ENCODE measurements around the gene USB1. TPM values are rescaled to one million over a fixed set of nuclear protein-coding genes. Genes with fewer than 3 reads are reported as not detected.
A peak's percentile ranks its signal among the peaks of the same experiment; 100 is the strongest.

USB1 gene
- total RNA-seq, 1 experiment from 2014 or later: 74.4 TPM

DNA sequence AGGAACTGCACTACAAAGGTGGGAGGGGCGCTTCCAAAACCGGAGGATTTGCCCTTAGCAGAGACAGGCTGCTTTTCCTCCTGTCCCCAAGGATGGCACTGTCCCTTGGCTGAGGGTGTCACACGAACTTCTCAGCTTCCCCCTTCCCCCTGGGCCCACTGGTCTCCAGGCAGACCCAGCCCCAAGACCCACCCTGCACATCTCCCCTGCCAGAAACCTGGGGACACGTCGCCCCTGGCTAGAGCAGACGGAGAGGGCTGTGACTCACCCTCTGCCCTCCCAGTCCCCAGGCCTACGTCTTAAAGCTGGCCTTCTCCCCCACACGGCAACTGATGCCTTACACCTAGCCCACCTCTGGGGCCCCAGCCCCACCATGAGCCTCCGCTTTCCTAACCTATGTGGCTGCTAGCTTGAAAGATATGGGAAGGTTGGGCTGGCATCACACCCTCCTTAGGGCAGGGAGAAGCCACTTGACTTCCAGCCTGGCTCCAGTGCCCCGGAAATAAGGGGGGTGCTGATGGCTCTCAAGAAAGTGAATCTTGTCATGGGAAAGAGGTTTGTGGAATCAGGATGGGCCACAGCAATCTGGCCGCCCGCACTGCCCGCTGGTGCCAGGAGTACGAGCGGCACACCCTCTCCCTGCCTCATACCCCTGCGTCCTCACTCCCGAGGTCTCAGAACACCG lies 5.3 kb upstream of the USB1 start:
- DNase-seq (ENCODE audit: low read depth): no peak

DNA sequence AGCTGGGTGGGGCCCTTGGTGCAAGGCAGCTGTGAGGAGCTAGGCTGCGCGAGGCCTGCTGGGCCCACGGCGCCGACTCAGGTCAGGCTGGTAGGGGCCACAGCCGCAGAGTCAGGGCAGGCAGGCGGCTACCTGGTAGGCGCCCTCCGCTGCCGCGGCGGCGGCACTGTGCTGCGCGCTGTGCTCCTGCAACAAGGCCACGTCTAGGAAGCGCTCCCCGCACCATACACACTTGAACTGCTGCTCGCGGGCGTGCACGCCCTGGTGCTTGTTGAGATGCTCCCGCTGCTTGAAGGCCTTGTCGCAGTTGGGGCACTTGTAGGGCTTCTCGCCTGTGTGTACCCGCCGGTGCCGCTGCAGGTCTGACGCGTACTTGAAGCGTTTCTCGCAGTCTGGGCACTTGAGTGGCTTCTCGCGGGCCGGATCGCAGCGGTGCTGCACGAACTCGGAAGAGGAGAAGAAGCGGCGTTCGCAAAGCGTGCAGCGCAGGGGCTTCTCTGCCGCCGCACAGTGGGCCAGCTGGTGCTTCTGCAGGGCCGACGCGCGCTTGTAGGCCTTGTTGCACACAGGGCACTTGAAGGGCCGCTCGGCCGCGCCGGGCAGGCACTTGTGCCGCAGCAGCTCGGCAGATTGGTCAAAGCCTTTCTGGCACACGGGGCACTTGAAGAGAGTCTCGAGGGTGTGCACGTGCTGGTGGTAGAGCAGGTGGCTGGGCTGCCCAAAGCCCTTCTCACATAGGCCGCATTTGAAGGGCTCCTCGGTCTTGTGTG lies 4.6 kb upstream of the USB1 start:
- no peak for DNase-seq (ENCODE audit: low read depth)

- no peak for DNase-seq (ENCODE audit: low read depth)
Observed at GRCh38 chr16:57997176-57997527, 4.1 kb upstream of the USB1 start.

GRCh38 chr16:57997528-57998265 lies 3.5 kb upstream of the USB1 start:
- DNase-seq (ENCODE audit: low read depth): no peak

GRCh38 chr16:57998486-57998885 lies 2.7 kb upstream of the USB1 start:
- DNase-seq (ENCODE audit: low read depth): peak; percentile 25

DNA sequence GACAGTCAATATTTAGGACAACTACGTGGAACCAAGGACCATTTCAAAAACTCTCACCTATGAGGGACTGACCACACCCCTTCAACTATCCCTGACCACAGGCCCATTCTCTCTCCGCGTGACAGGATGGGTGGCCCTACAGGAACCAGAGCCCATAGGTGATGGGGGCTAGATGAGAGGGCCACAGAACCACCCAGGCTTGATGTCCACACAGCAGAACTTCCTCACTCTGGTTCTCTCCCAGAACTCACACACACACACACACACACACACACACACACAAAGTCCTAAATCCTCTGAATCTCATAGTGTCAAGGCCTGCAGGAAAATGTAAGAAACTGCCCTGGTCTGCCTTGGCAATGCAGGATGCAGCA lies 2.2 kb upstream of the USB1 start:
- no peak for DNase-seq (ENCODE audit: low read depth)

DNA sequence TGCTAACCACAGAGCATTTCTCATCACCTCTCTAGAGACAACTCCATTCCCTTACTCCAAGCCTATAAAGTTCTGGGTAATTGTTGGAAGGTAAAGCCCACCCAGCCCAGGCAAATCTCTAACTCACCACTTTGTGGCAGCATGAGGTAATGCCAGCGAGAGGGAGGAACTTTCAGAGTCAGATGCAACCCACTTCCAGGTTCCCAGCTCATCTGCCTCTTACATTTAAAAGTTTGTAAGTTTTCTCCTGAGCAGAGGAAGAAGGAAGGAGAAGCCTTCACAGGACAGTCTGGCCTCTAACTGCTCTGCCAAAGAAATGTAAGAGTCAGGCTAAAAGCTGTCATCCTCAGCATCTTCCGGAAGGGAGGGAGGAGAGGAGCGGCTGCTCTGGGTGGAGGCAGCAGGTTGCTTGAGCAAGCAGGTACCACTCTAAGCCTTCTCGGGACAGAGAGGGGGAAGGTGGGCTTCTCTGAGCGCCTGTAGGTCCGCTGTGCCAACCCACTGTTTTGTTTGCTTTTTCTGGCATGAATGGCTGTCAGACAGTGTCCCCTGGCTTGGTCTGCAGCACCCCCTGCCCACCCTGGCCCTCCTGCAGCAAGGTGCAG lies 1.7 kb upstream of the USB1 start:
- DNase-seq (ENCODE audit: low read depth): peak; percentile 41

DNA sequence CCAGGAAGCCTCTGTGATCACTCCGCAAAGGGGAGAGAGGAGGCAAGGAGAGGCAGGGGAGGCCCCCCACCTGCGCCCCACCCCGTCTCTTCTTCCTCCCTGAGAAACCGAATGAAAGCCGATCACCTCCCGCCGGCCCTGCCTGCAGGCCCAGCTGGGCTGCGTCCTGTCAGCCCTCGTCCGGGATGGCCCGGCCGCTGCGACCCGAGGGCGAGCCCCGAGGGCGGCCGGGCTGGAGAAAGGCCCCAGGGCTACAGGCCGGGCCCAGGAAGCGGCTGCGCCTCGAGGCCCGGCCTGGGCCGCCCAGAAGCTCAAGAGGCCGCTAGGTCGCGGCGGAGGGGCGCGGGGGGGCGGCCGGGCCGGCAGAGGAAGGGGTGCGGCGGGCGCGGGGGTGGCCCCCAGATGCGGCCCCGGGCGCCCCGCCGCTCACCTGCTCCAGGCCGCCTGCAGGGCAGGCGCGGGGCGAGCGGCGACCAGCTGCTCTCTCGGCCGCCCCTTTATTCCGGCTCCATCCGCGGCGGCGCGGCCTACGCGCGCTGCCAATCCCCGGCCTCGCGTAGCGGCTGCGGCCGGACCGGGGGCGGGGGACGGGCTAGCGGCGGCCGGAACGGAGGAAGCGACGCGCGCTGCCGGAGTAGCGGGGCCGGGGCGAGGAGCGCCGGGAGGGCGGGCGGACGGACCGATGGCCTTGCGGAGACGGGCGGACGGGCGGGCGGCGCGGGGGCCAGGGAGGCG lies 1.1 kb upstream of the USB1 start, which contains the start of gene ZNF319:
Gene ZNF319 (minus strand): TSS at position 702 of the 735 bp plus-strand sequence. CDS start 2,407 bp downstream, outside the sequence.
- peak; percentile 20 for DNase-seq (ENCODE audit: low read depth)

DNA sequence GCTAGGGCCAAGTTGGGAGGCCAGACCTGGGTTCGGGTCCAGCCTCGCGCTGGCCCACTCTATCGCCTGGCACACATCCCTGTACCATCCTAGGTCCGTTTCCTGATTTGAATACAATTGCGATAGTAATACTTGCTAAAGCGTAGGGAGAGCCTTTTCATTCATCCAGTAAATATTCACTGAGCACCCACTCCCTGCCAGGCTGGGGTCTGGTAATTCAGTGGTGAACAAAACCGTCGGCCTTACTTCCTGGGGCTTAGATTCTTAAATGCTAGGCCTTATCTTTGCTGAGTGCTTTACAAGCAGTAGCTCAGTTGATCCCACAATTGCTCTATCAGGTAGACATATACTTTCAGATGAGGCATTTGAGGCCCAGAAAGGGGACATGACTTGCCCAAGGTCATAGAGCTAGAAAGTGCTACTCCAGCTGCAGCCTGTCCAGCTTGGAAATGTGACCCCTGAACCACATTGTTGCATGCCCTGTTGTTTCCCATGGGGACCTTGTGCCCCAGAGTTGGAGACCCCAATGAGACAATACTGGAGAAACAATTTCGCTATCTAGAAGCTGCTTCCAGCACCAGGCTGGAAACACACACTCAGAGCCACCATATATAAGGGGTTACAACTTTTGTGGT lies 691 bp downstream of the USB1 start:
- no peak for DNase-seq (ENCODE audit: low read depth)

GRCh38 chr16:58002416-58002800 lies 1.2 kb downstream of the USB1 start:
- DNase-seq (ENCODE audit: low read depth): no peak

DNA sequence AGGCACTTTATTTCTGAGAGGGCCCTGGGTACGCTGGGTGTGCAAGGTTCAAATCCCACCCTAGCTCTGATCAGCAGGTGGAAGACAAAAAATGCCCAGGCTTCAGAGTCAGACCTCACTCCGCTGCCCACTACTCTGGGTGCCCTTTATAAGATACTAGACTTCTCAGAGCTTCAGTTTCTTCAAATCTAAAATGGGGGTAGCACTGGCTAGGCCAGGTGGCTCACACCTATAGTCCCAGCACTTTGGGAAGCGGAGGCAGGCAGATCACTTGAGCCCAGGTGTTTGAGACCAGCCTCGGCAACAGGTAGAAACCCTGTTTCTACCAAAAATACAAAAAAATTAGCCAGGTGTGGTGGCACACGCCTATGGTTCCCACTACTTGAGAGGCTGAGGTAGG lies 1.7 kb downstream of the USB1 start:
- no peak for DNase-seq (ENCODE audit: low read depth)

GRCh38 chr16:58004736-58005135 lies 3.5 kb downstream of the USB1 start:
- DNase-seq (ENCODE audit: low read depth): peak; percentile 82

GRCh38 chr16:58009856-58010416 lies 8.7 kb downstream of the USB1 start:
- DNase-seq (ENCODE audit: low read depth): no peak

- no peak for DNase-seq (ENCODE audit: low read depth)
Observed at GRCh38 chr16:58010886-58011285, 9.7 kb downstream of the USB1 start.

GRCh38 chr16:58011652-58012051 lies 10.4 kb downstream of the USB1 start:
- DNase-seq (ENCODE audit: low read depth): peak; percentile 82

DNA sequence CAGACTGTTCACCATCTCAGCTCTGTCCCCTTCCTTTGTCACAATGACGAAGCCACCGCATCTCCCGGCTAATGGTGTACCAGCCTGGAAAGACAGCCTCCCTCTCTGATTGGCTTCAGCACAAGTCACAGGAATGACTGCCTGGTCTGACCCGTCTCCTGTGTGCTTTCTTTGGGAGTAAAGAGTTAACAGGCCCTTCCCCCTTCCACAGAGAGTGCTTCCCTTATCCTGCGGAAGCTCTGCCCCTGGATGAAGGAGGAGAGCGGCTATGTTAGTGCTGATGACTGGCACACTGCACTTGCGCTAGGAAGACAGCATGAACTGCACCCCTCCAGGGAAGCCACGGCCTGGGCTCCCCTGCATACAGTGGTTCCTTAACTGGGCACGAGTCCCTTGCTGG lies 11.3 kb downstream of the USB1 start:
- DNase-seq (ENCODE audit: low read depth): no peak

- DNase-seq (ENCODE audit: low read depth): no peak
Observed at GRCh38 chr16:58013201-58013956, 12.2 kb downstream of the USB1 start.

DNA sequence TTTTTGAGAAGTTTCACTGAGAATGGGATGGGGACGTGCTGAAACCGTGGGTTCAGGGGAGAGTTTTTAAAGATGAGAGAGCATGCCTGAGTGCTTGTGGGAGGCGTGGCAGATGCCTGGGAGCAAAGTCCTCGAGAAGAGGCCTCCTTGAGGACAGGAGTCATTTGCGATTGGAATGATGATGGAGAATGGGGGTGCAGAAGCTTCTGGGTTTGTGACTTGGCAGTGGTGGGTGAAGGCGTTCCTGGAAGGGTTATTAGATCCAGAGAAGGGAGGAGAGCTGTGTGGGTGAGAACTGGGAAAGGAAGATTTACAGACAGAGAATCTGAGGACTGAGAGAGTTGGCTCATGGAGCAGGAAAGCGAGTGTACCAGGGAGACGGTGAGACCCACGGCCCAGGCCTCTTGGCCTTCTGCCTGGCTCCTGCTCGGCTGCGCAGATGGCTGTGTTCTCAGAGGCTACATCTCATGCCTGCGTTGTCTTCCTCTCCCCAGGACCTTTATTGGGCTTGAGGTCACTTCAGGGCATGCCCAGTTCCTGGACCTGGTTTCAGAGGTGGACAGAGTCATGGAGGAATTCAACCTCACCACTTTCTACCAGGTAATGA lies 15.7 kb downstream of the USB1 start:
- no peak for DNase-seq (ENCODE audit: low read depth)

GRCh38 chr16:58018803-58019202 lies 17.6 kb downstream of the USB1 start:
- no peak for DNase-seq (ENCODE audit: low read depth)

Measured in M059J (cell line).